Stimulated activated CD4-positive, alpha-beta T cell treated with anti-CD3 and anti-CD28 coated beads, Interleukin-1b, Interleukin-23, amount 100 ng/mL, for 1 hour (primary cell): Measurements from ENCODE around the gene ASB3.

Source experiments
- DNase-seq, 2 donors: peaks; one replicate each; pipeline ENCODE4 v3.0.0-alpha.2; 2020; ENCODE audit warnings: low read depth in 2 of 2

Gene ASB3

GRCh38 chr2:53654396-53654795 lies 132.4 kb downstream of the ASB3 start:
- DNase-seq = no peak

GRCh38 chr2:53652131-53652530 lies 134.6 kb downstream of the ASB3 start:
- no peak for DNase-seq

- DNase-seq = no peak
These were observed 140.0 kb downstream of the ASB3 start for GRCh38 chr2:53646788-53647187.

GRCh38 chr2:53641290-53641689 lies 145.5 kb downstream of the ASB3 start:
- no peak for DNase-seq

GRCh38 chr2:53640466-53640865 lies 146.3 kb downstream of the ASB3 start:
- no peak for DNase-seq

- DNase-seq = no peak
These were observed 150.2 kb downstream of the ASB3 start for GRCh38 chr2:53636596-53636995.

GRCh38 chr2:53636109-53636508 lies 150.6 kb downstream of the ASB3 start:
- no peak for DNase-seq

- DNase-seq = no peak
These were observed 151.1 kb downstream of the ASB3 start for GRCh38 chr2:53635694-53636093.

GRCh38 chr2:53633441-53633840 lies 153.3 kb downstream of the ASB3 start:
- DNase-seq = no peak

GRCh38 chr2:53632714-53633113 lies 154.0 kb downstream of the ASB3 start:
- no peak for DNase-seq

GRCh38 chr2:53632126-53632460 lies 154.7 kb downstream of the ASB3 start:
- no peak for DNase-seq

- DNase-seq = no peak
These were observed 155.2 kb downstream of the ASB3 start for GRCh38 chr2:53631313-53632125.

GRCh38 chr2:53630026-53630606 lies 156.6 kb downstream of the ASB3 start:
- no peak for DNase-seq

- no peak for DNase-seq
These were observed 157.3 kb downstream of the ASB3 start for GRCh38 chr2:53629501-53629900.

GRCh38 chr2:53629001-53629400 lies 157.8 kb downstream of the ASB3 start:
- no peak for DNase-seq

GRCh38 chr2:53622141-53622540 lies 164.6 kb downstream of the ASB3 start:
- DNase-seq = no peak

- DNase-seq = no peak
These were observed 165.8 kb downstream of the ASB3 start for GRCh38 chr2:53620981-53621380.
